ENCODE measurements around the gene ADH1B.
"Not testable (repeated sequence)": the region's sequence is repeated elsewhere in the genome, so short reads cannot be mapped to it uniquely, and the experiment has no call there.

DNA sequence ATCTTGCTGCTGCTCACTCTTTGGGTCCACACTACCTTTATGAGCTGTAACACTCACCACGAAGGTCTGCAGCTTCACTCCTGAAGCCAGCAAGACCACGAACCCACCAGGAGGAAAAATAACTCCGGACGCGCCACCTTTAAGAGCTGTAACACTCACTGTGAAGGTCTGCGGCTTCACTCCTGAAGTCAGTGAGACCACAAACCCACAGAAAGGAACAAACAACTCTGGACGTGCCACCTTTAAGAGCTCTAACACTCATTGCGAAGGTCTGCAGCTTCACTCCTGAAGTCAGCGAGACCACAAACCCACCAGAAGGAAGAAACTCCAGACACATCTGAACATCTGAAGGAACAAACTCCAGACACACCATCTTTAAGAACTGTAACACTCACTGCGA, 34.9 kb upstream of the ADH1B start:
- TF ChIP-seq, protein P1, sequence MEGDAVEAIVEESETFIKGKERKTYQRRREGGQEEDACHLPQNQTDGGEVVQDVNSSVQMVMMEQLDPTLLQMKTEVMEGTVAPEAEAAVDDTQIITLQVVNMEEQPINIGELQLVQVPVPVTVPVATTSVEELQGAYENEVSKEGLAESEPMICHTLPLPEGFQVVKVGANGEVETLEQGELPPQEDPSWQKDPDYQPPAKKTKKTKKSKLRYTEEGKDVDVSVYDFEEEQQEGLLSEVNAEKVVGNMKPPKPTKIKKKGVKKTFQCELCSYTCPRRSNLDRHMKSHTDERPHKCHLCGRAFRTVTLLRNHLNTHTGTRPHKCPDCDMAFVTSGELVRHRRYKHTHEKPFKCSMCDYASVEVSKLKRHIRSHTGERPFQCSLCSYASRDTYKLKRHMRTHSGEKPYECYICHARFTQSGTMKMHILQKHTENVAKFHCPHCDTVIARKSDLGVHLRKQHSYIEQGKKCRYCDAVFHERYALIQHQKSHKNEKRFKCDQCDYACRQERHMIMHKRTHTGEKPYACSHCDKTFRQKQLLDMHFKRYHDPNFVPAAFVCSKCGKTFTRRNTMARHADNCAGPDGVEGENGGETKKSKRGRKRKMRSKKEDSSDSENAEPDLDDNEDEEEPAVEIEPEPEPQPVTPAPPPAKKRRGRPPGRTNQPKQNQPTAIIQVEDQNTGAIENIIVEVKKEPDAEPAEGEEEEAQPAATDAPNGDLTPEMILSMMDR (IDR thresholded peaks at IDR 0.05) = not testable (repeated sequence)
- not testable (repeated sequence) for TF ChIP-seq POLR2A (IDR thresholded peaks at IDR 0.05)
